K562 (cell line): Measurements from ENCODE around the gene SUPT16H. TPM values are rescaled to one million over a fixed set of nuclear protein-coding genes. Genes with fewer than 3 reads are reported as not detected.

ENCODE experiments used
- ATAC-seq: fragments of 200-7000 bp; cut with Tn5 transposase; 3 replicates; pipeline ENCODE4 v1.9.1; 2020; ENCODE audit warnings: moderate library complexity
- BruUV-seq: library from RNA; stranded (reverse); fragments of 400-500 nt; replicated peaks from 2 replicates; lab custom pipeline; 2021; lab: Mats Ljungman, UMichigan
- CTCF ChIA-PET: fragments of 300-600 bp; formaldehyde crosslinking; extraction: SDS; loops from one replicate; lab custom pipeline; 2021; ENCODE audit warnings: low intra/inter-chr PET ratio; lab: Yijun Ruan, JAX
- POLR2A ChIA-PET: fragments of 300-600, 350-650 bp; sonication (Branson Sonifier 250); formaldehyde crosslinking; extraction: SDS; loops from one replicate; lab custom pipeline; 2021; ENCODE audit warnings: antibody characterized with exemption, inconsistent platforms; lab: Yijun Ruan, JAX
- DNase-seq, 4 experiments: peaks; one replicate each; pipeline versions ENCODE4 v3.0.0 to v3.0.0-alpha.2; 2011 to 2018; ENCODE audit warnings: low spot score in 3 of 4, mixed read lengths in 3 of 4; ENCODE audit errors: extremely low read depth in 1 of 4
- FAIRE-seq: peaks from 2 replicates; lab custom pipeline; 2011; peaks lifted over from hg19 to GRCh38; lab: Jason Lieb, UNC
- H2AFZ ChIP-seq: 2 replicates; pipeline ENCODE4 v1.6.0; 2011; ENCODE audit warnings: low read depth, low read length, control low read depth, inconsistent platforms
- H3K27ac ChIP-seq: fragments of 200-600 bp; 3 replicates; pipeline ENCODE4 v1.8.0; 2011; ENCODE audit warnings: low read depth, mild to moderate bottlenecking, control low read depth, inconsistent platforms, low read length, moderate library complexity, mixed read lengths; ENCODE audit errors: extremely low read depth
- H3K27me3 ChIP-seq, 2 experiments: fragments of 300-600 bp in 1 of 2; 2 replicates in 1 of 2; 3 replicates in 1 of 2; pipeline versions ENCODE4 v1.6.0 to v1.8.0; 2011; ENCODE audit warnings: inconsistent platforms in 2 of 2, low read length in 2 of 2, mild to moderate bottlenecking in 1 of 2, mixed read lengths in 1 of 2, moderate library complexity in 1 of 2; ENCODE audit not compliant: control insufficient read depth in 2 of 2, insufficient read depth in 2 of 2
- H3K36me3 ChIP-seq: fragments of 300-600 bp; 3 replicates; pipeline ENCODE4 v1.8.0; 2011; ENCODE audit warnings: mild to moderate bottlenecking, low read length, inconsistent platforms; ENCODE audit not compliant: control insufficient read depth, insufficient read depth
- H3K4me1 ChIP-seq, 2 experiments: fragments of 200-600 bp in 1 of 2; replicated peaks in 1 of 2; 2 replicates in 1 of 2; 3 replicates in 1 of 2; pipeline versions ENCODE4 v1.5.1 to v1.8.0; 2011; ENCODE audit warnings: inconsistent platforms in 2 of 2, low read length in 2 of 2, mild to moderate bottlenecking in 1 of 2, mixed read lengths in 1 of 2, moderate library complexity in 1 of 2; ENCODE audit not compliant: control insufficient read depth in 2 of 2, insufficient read depth in 2 of 2
- H3K4me2 ChIP-seq: 2 replicates; pipeline ENCODE4 v1.6.1; 2011; ENCODE audit warnings: low read length, control low read depth, inconsistent platforms, mixed read lengths; ENCODE audit not compliant: insufficient read depth
- H3K4me3 ChIP-seq: fragments of 200-600 bp; sonication (generic), shearing (Covaris generic); 2 replicates; pipeline ENCODE4 v1.5.1; 2016; ENCODE audit warnings: control low read depth, inconsistent platforms
- H3K79me2 ChIP-seq: fragments of 200-600 bp; 3 replicates; pipeline ENCODE4 v1.8.0; 2011; ENCODE audit warnings: low read length, inconsistent platforms; ENCODE audit not compliant: control insufficient read depth, insufficient read depth
- H3K9ac ChIP-seq, 2 experiments: 2 replicates each; pipeline versions ENCODE4 v1.6.0 to v1.6.1; 2011; ENCODE audit warnings: low read depth in 2 of 2, low read length in 2 of 2, control low read depth in 1 of 2, inconsistent platforms in 1 of 2, mild to moderate bottlenecking in 1 of 2, mixed read lengths in 1 of 2; ENCODE audit not compliant: insufficient read depth in 1 of 2
- H3K9me1 ChIP-seq: one replicate; pipeline ENCODE4 v1.6.0; 2011; ENCODE audit warnings: inconsistent platforms, mild to moderate bottlenecking, low read length, moderate library complexity; ENCODE audit not compliant: control insufficient read depth, insufficient read depth
- H3K9me3 ChIP-seq: replicated peaks from 2 replicates; pipeline ENCODE4 v1.5.1; 2011; ENCODE audit warnings: low read depth, low read length, inconsistent platforms; ENCODE audit not compliant: control insufficient read depth, insufficient read depth
- H4K20me1 ChIP-seq: replicated peaks from 2 replicates; pipeline ENCODE4 v1.6.1; 2011; ENCODE audit warnings: low read length, inconsistent platforms, mixed read lengths; ENCODE audit not compliant: control insufficient read depth, insufficient read depth
- BACH1 ChIP-seq: fragments of 200-800 bp; sonication (Bioruptor generic); IDR thresholded peaks from 2 replicates; pipeline ENCODE4 v1.6.1; 2016; ENCODE audit warnings: missing genetic modification characterization, missing compliant biosample characterization
- ETS2 ChIP-seq: IDR thresholded peaks from 2 replicates; pipeline ENCODE4 v1.6.1; 2016; ENCODE audit warnings: borderline replicate concordance, missing genetic modification characterization, mild to moderate bottlenecking, moderate library complexity, missing compliant biosample characterization; ENCODE audit not compliant: poor library complexity, severe bottlenecking
- HNRNPK ChIP-seq: fragments of 200-400 bp; formaldehyde crosslinking; IDR thresholded peaks from one replicate; pipeline ENCODE4 v1.6.1; 2018; ENCODE audit warnings: mild to moderate bottlenecking, low read depth, low read length; ENCODE audit not compliant: poor library complexity, severe bottlenecking
- MEF2D ChIP-seq: conservative IDR thresholded peaks from 2 replicates; pipeline ENCODE4 v1.6.1; 2016; ENCODE audit warnings: low read depth, missing genetic modification characterization, missing compliant biosample characterization
- MYC ChIP-seq, 2 experiments: fragments of 250-450 bp in 1 of 2; sonication (Bioruptor Pico) in 1 of 2; IDR thresholded peaks; 2 replicates each; pipeline versions ENCODE4 v1.5.1 to v1.6.1; 2012 to 2021; ENCODE audit warnings: low read depth in 2 of 2, borderline replicate concordance in 1 of 2, improper control_type of control experiment in 1 of 2, low read length in 1 of 2, mild to moderate bottlenecking in 1 of 2, moderate library complexity in 1 of 2
- PML ChIP-seq: IDR thresholded peaks from 2 replicates; pipeline ENCODE4 v1.6.1; 2012; ENCODE audit warnings: low read length, inconsistent platforms
- ZFPM2 ChIP-seq: fragments of 250-450 bp; sonication (Bioruptor Pico); IDR thresholded peaks from 2 replicates; pipeline ENCODE4 v1.5.1; 2022; ENCODE audit warnings: mild to moderate bottlenecking
- ZZZ3 ChIP-seq: fragments of 450-650 bp; IDR thresholded peaks from 2 replicates; pipeline ENCODE4 v1.6.1; 2016; ENCODE audit warnings: antibody characterized with exemption, mild to moderate bottlenecking, moderate library complexity
- WGBS: fragments of 100-300 bp; shearing (Covaris generic); methylation state at CpG from one replicate; pipeline ENCODE4 v1.1.6; 2016; ENCODE audit warnings: low coverage, mixed read lengths; ENCODE audit not compliant: insufficient coverage; ENCODE audit errors: missing lambda C conversion rate; 5-methylcytosine and 5-hydroxymethylcytosine counted together
- in situ Hi-C: fragments of 300-500 bp; cut with MboI; formaldehyde crosslinking; loops from 4 replicates; pipeline ENCODE4 v1.15.0; 2018; ENCODE audit warnings: inconsistent platforms, mixed read lengths
- intact Hi-C: fragments of 100-400 bp; cut with micrococcal nuclease; formaldehyde crosslinking; loops from 2 replicates; pipeline ENCODE4 v1.14.2; 2022
- polyA plus RNA-seq, 8 experiments: library from polyadenylated mRNA; depleted of rRNA in 4 of 8; stranded (reverse) in 5 of 8; unstranded in 3 of 8; fragments of >200 nt; fragmentation: Nextera tagmentation in 2 of 8; fragmentation: Illumina TruSeq in 1 of 8; extraction: Ambion mirVana in 2 of 8; extraction: Trizol in 1 of 8; gene quantifications; 2 replicates each; pipeline versions ENCODE4 v1.2.1 to v1.2.3, GENCODE V29; 2011 to 2014; ENCODE audit warnings: inconsistent platforms in 1 of 8, missing spikeins in 1 of 8
- total RNA-seq, 7 experiments: library from RNA; depleted of rRNA in 6 of 7; stranded (reverse); fragments of >200 nt in 6 of 7; fragmentation: Illumina TruSeq in 2 of 7; extraction: Trizol in 2 of 7; gene quantifications; 2 replicates each; pipeline versions ENCODE4 v1.2.1 to v1.2.3, GENCODE V29; 2011 to 2021; ENCODE audit warnings: low replicate concordance in 1 of 7
- TF ChIP-seq, protein P1 (sequence below): fragments of 200-400 bp; formaldehyde crosslinking; IDR thresholded peaks from 2 replicates; pipeline ENCODE4 v1.6.1; 2017; ENCODE audit warnings: mild to moderate bottlenecking, low read depth, low read length, moderate library complexity
- TF ChIP-seq, protein P2 (sequence below): fragments of 450-650 bp; IDR thresholded peaks from 2 replicates; pipeline ENCODE4 v1.6.1; 2016; ENCODE audit warnings: antibody characterized with exemption
- TF ChIP-seq, protein P3 (sequence below), 2 experiments: IDR thresholded peaks; 2 replicates each; pipeline ENCODE4 v1.6.1; 2012; ENCODE audit warnings: improper control_type of control experiment in 2 of 2, low read depth in 2 of 2, low read length in 2 of 2, borderline replicate concordance in 1 of 2

Gene SUPT16H
- total and polyA plus RNA-seq, 9 of the 15 experiments (the other 6 are each of a cell fraction or from before 2014, with no cell fraction given) = 75.4 to 152 (median 105) TPM

DNA sequence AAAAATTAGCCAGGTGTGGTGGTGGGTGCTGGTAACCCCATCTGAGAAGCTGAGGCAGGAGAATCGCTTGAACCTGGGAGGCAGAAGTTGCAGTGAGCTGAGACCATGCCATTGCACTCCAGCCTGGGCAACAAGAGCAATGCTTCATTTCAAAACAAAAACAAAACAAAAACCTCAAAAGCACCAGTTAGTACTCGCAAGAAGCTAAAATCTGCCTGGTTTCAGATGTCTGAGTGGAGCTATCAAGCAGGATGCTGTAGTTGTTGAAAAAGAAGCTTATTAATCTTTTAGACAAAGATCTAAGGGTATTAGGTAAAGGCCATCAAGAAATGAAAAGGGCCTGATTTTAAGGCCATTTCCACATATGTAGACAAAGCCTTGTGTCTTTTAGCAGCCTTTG lies 50.9 kb downstream of the SUPT16H start:
- Histone ChIP-seq H3K4me2 (no peak overlapping the region), H3K4me3 (no peak overlapping the region), H4K20me1 (no peaks in the 10 kb centered on the region), H3K9ac (no peak overlapping the region), H3K27me3 (no peaks in the 10 kb centered on the region), H2AFZ (no peak overlapping the region), H3K9me3 (no peaks in the 10 kb centered on the region), H3K27ac (no peak overlapping the region), H3K79me2 (no peaks in the 10 kb centered on the region), H3K36me3 (no peaks in the 10 kb centered on the region), H3K9me1 (no peaks in the 10 kb centered on the region), H3K4me1 (peaks cover 0 to 2% of the 10 kb centered on the region in 2 experiments; a peak in 2 of 5 replicates)
- WGBS = 28% methylated on average over 2 of the region's 2 CpGs
- ChIA-PET POLR2A (interaction anchor here (1.1 to 2.0 kb wide), 2 partner anchors 13 to 76 kb away, joined by 3 to 5 read pairs; no protein-coding TSS in a partner anchor), CTCF (no interaction called here)
- ATAC-seq (no peak), DNase-seq (no peak), FAIRE-seq (no peak)
- intact Hi-C loops = no loop called here
- TF ChIP-seq, protein P1, sequence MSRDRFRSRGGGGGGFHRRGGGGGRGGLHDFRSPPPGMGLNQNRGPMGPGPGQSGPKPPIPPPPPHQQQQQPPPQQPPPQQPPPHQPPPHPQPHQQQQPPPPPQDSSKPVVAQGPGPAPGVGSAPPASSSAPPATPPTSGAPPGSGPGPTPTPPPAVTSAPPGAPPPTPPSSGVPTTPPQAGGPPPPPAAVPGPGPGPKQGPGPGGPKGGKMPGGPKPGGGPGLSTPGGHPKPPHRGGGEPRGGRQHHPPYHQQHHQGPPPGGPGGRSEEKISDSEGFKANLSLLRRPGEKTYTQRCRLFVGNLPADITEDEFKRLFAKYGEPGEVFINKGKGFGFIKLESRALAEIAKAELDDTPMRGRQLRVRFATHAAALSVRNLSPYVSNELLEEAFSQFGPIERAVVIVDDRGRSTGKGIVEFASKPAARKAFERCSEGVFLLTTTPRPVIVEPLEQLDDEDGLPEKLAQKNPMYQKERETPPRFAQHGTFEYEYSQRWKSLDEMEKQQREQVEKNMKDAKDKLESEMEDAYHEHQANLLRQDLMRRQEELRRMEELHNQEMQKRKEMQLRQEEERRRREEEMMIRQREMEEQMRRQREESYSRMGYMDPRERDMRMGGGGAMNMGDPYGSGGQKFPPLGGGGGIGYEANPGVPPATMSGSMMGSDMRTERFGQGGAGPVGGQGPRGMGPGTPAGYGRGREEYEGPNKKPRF = no peak
- no peak for TF ChIP-seq ETS2 (tag)
- no peak for TF ChIP-seq ZZZ3
- TF ChIP-seq, protein P2, sequence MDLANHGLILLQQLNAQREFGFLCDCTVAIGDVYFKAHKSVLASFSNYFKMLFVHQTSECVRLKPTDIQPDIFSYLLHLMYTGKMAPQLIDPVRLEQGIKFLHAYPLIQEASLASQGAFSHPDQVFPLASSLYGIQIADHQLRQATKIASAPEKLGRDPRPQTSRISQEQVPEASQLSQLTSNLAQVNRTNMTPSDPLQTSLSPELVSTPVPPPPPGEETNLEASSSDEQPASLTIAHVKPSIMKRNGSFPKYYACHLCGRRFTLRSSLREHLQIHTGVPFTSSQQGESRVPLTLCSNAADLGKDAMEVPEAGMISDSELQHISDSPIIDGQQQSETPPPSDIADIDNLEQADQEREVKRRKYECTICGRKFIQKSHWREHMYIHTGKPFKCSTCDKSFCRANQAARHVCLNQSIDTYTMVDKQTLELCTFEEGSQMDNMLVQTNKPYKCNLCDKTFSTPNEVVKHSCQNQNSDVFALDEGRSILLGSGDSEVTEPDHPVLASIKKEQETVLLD = no peak
- no peak for TF ChIP-seq HNRNPK
- no peak for TF ChIP-seq ZFPM2 (CRISPR knock-in tag)
- TF ChIP-seq PML = no peak
- TF ChIP-seq, protein P3, sequence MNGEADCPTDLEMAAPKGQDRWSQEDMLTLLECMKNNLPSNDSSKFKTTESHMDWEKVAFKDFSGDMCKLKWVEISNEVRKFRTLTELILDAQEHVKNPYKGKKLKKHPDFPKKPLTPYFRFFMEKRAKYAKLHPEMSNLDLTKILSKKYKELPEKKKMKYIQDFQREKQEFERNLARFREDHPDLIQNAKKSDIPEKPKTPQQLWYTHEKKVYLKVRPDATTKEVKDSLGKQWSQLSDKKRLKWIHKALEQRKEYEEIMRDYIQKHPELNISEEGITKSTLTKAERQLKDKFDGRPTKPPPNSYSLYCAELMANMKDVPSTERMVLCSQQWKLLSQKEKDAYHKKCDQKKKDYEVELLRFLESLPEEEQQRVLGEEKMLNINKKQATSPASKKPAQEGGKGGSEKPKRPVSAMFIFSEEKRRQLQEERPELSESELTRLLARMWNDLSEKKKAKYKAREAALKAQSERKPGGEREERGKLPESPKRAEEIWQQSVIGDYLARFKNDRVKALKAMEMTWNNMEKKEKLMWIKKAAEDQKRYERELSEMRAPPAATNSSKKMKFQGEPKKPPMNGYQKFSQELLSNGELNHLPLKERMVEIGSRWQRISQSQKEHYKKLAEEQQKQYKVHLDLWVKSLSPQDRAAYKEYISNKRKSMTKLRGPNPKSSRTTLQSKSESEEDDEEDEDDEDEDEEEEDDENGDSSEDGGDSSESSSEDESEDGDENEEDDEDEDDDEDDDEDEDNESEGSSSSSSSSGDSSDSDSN (IDR thresholded peaks at IDR 0.05; ENCODE audit: borderline replicate concordance in 1 of 2, low read depth in 2 of 2, low read length in 2 of 2) = no peak
- TF ChIP-seq BACH1 (tag) = no peak
- no peak for TF ChIP-seq MEF2D
- no peak for TF ChIP-seq MYC (IDR thresholded peaks at IDR 0.05; ENCODE audit: low read depth, low read length)
- no peak for TF ChIP-seq MYC (CRISPR knock-in tag; IDR thresholded peaks at IDR 0.05; ENCODE audit: borderline replicate concordance, low read depth)
- no TSS peak for BruUV-seq
- in situ Hi-C loops = no loop called here
